H1 (cell line): ENCODE measurements around the gene HLX. TPM values are rescaled to one million over a fixed set of nuclear protein-coding genes. Genes with fewer than 3 reads are reported as not detected.

Experiments used
- CTCF ChIA-PET: fragments of 300-600 bp; sonication (Branson Sonifier 250); formaldehyde crosslinking; loops from one replicate; lab custom pipeline; 2021; ENCODE audit not compliant: partially characterized antibody; lab: Charles Lee
- POLR2A ChIA-PET: fragments of 300-600 bp; sonication (Branson Sonifier 250); formaldehyde crosslinking; loops from one replicate; lab custom pipeline; 2021; ENCODE audit warnings: inconsistent platforms; ENCODE audit not compliant: partially characterized antibody; lab: Charles Lee
- DNase-seq, 2 experiments: peaks; one replicate each; pipeline versions ENCODE4 v3.0.0 to v3.0.0-alpha.2; 2010 to 2022; ENCODE audit warnings: low spot score in 2 of 2, low read depth in 1 of 2, mixed read lengths in 1 of 2
- FAIRE-seq: peaks from 2 replicates; lab custom pipeline; 2011; peaks lifted over from hg19 to GRCh38; lab: Jason Lieb, UNC
- H2AFZ ChIP-seq: 2 replicates; pipeline ENCODE4 v1.8.1; 2012; ENCODE audit warnings: low read length, inconsistent platforms
- H2AK5ac ChIP-seq: 2 replicates; pipeline ENCODE4 v1.6.1; 2013; ENCODE audit warnings: low read depth, low read length
- H2BK120ac ChIP-seq: replicated peaks from 2 replicates; pipeline ENCODE3; 2013; ENCODE audit warnings: low read depth, low read length, inconsistent platforms
- H2BK12ac ChIP-seq: 2 replicates; pipeline ENCODE4 v1.6.1; 2013; ENCODE audit warnings: low read depth, low read length
- H2BK15ac ChIP-seq: 2 replicates; pipeline ENCODE4 v1.6.1; 2013; ENCODE audit warnings: low read length
- H2BK20ac ChIP-seq: 2 replicates; pipeline ENCODE4 v1.6.1; 2013; ENCODE audit warnings: low read length
- H2BK5ac ChIP-seq: 2 replicates; pipeline ENCODE4 v1.6.1; 2013; ENCODE audit warnings: low read depth, low read length
- H3K14ac ChIP-seq: 2 replicates; pipeline ENCODE4 v1.6.1; 2013; ENCODE audit warnings: inconsistent platforms; ENCODE audit not compliant: insufficient read length
- H3K18ac ChIP-seq: 2 replicates; pipeline ENCODE4 v1.6.1; 2013; ENCODE audit warnings: low read length; ENCODE audit errors: extremely low read depth
- H3K23ac ChIP-seq: 2 replicates; pipeline ENCODE4 v1.6.1; 2013; ENCODE audit warnings: inconsistent platforms; ENCODE audit not compliant: insufficient read length
- H3K23me2 ChIP-seq: 2 replicates; pipeline ENCODE4 v1.6.1; 2013; ENCODE audit warnings: low read depth, low read length
- H3K27ac ChIP-seq: 2 replicates; pipeline ENCODE4 v1.6.1; 2011; ENCODE audit warnings: low read depth, low read length, inconsistent platforms
- H3K27me3 ChIP-seq, 4 experiments: replicated peaks in 1 of 4; 1 replicate in 1 of 4; 2 replicates in 3 of 4; pipeline versions ENCODE4 v1.6.1 to v1.8.1; 2011 to 2013; ENCODE audit warnings: low read length in 3 of 4, mild to moderate bottlenecking in 3 of 4, inconsistent platforms in 2 of 4, mixed read lengths in 2 of 4, moderate library complexity in 1 of 4; ENCODE audit not compliant: control insufficient read depth in 3 of 4, insufficient read depth in 3 of 4; ENCODE audit errors: extremely low read depth in 1 of 4
- H3K36me3 ChIP-seq, 4 experiments: 2 replicates each; pipeline versions ENCODE4 v1.6.1 to v1.8.1; 2011 to 2013; ENCODE audit warnings: mild to moderate bottlenecking in 4 of 4, low read length in 3 of 4, moderate library complexity in 2 of 4, control low read depth in 1 of 4, inconsistent platforms in 1 of 4; ENCODE audit not compliant: insufficient read depth in 4 of 4, control insufficient read depth in 2 of 4
- H3K4ac ChIP-seq: replicated peaks from 2 replicates; pipeline ENCODE3; 2013; ENCODE audit warnings: low read length, low read depth, mixed read lengths, inconsistent platforms; ENCODE audit not compliant: insufficient read length
- H3K4me1 ChIP-seq, 4 experiments: replicated peaks in 1 of 4; 1 replicate in 1 of 4; 2 replicates in 3 of 4; pipeline versions ENCODE4 v1.6.1 to v1.8.1; 2011 to 2013; ENCODE audit warnings: low read length in 3 of 4, inconsistent platforms in 2 of 4, mixed read lengths in 1 of 4; ENCODE audit not compliant: insufficient read depth in 4 of 4, control insufficient read depth in 3 of 4
- H3K4me2 ChIP-seq, 2 experiments: 2 replicates each; pipeline versions ENCODE4 v1.6.1 to v1.8.1; 2011 to 2013; ENCODE audit warnings: low read depth in 2 of 2, low read length in 2 of 2, control low read depth in 1 of 2, inconsistent platforms in 1 of 2, mild to moderate bottlenecking in 1 of 2; ENCODE audit not compliant: insufficient read depth in 1 of 2
- H3K4me3 ChIP-seq, 4 experiments: fragments of 200-600, 300-600 bp in 1 of 4; sonication (generic), shearing (Covaris generic), sonication (Bioruptor Twin) in 1 of 4; 2 replicates each; pipeline versions ENCODE4 v1.5.1 to v1.8.1; 2011 to 2016; ENCODE audit warnings: low read length in 4 of 4, low read depth in 3 of 4, control low read depth in 2 of 4, inconsistent platforms in 2 of 4, mild to moderate bottlenecking in 2 of 4, mixed read lengths in 1 of 4, moderate library complexity in 1 of 4; ENCODE audit not compliant: insufficient read depth in 2 of 4; ENCODE audit errors: extremely low read depth in 1 of 4
- H3K56ac ChIP-seq: replicated peaks from 2 replicates; pipeline ENCODE3; 2013; ENCODE audit warnings: low read depth, mild to moderate bottlenecking, mixed read lengths, low read length, inconsistent platforms; ENCODE audit not compliant: insufficient read length
- H3K79me1 ChIP-seq: 2 replicates; pipeline ENCODE4 v1.6.1; 2013; ENCODE audit warnings: low read depth, low read length, control low read depth
- H3K79me2 ChIP-seq, 2 experiments: 2 replicates each; pipeline versions ENCODE4 v1.6.1 to v1.8.1; 2012 to 2013; ENCODE audit warnings: low read length in 2 of 2, mild to moderate bottlenecking in 2 of 2, inconsistent platforms in 1 of 2; ENCODE audit not compliant: insufficient read depth in 2 of 2, control insufficient read depth in 1 of 2
- H3K9ac ChIP-seq, 4 experiments: replicated peaks in 1 of 4; 1 replicate in 1 of 4; 2 replicates in 3 of 4; pipeline versions ENCODE4 v1.6.1 to v1.8.1; 2011 to 2013; ENCODE audit warnings: low read depth in 3 of 4, low read length in 3 of 4, control low read depth in 2 of 4, mild to moderate bottlenecking in 2 of 4, moderate library complexity in 2 of 4, inconsistent platforms in 1 of 4; ENCODE audit errors: extremely low read depth in 1 of 4
- H3K9me3 ChIP-seq, 2 experiments: 2 replicates each; pipeline versions ENCODE4 v1.6.1 to v1.8.1; 2012 to 2013; ENCODE audit warnings: mild to moderate bottlenecking in 2 of 2, moderate library complexity in 2 of 2, control low read depth in 1 of 2, inconsistent platforms in 1 of 2, low read depth in 1 of 2, low read length in 1 of 2, mixed read lengths in 1 of 2; ENCODE audit not compliant: insufficient read depth in 2 of 2
- H4K20me1 ChIP-seq, 2 experiments: replicated peaks in 1 of 2; 2 replicates each; pipeline versions ENCODE3 to v1.8.1; 2011 to 2013; ENCODE audit warnings: inconsistent platforms in 2 of 2, low read length in 2 of 2, mild to moderate bottlenecking in 1 of 2; ENCODE audit not compliant: insufficient read depth in 2 of 2, control insufficient read depth in 1 of 2
- H4K5ac ChIP-seq: 2 replicates; pipeline ENCODE4 v1.6.1; 2013; ENCODE audit warnings: low read length, low read depth, mixed read lengths, inconsistent platforms; ENCODE audit not compliant: insufficient read length
- H4K8ac ChIP-seq: 2 replicates; pipeline ENCODE4 v1.8.0; 2013; ENCODE audit warnings: mild to moderate bottlenecking, moderate library complexity, low read length, inconsistent platforms; ENCODE audit not compliant: insufficient read depth; ENCODE audit errors: extremely low read depth
- H4K91ac ChIP-seq: replicated peaks from 2 replicates; pipeline ENCODE3; 2013; ENCODE audit warnings: low read length, mixed read lengths, inconsistent platforms; ENCODE audit not compliant: insufficient read length
- BACH1 ChIP-seq: IDR thresholded peaks from 2 replicates; pipeline ENCODE4 v1.6.1; 2012; ENCODE audit warnings: low read length, improper control_type of control experiment
- BCL11A ChIP-seq, 2 experiments: IDR thresholded peaks; one replicate each; pipeline ENCODE4 v1.6.1; 2011; ENCODE audit warnings: low read depth in 2 of 2, low read length in 2 of 2, mild to moderate bottlenecking in 2 of 2
- EGR1 ChIP-seq: IDR thresholded peaks from 2 replicates; pipeline ENCODE4 v1.6.1; 2011; ENCODE audit warnings: low read depth, low read length, borderline replicate concordance
- EZH2 ChIP-seq: fragments of 200-600 bp; sonication (generic); IDR thresholded peaks from 2 replicates; pipeline ENCODE4 v1.7.1; 2012; ENCODE audit warnings: low read depth, mild to moderate bottlenecking, moderate library complexity, low read length, inconsistent platforms; ENCODE audit not compliant: severe bottlenecking
- JUN ChIP-seq: IDR thresholded peaks from 2 replicates; pipeline ENCODE4 v1.6.1; 2011; ENCODE audit warnings: low read depth, mild to moderate bottlenecking, improper control_type of control experiment, low read length
- NANOG ChIP-seq: IDR thresholded peaks from 2 replicates; pipeline ENCODE4 v1.6.1; 2011; ENCODE audit warnings: low read length, low read depth, mild to moderate bottlenecking, inconsistent platforms; ENCODE audit not compliant: insufficient read depth, poor library complexity, severe bottlenecking
- POLR2A ChIP-seq, 2 experiments: IDR thresholded peaks; 1 replicate in 1 of 2; 2 replicates in 1 of 2; pipeline ENCODE4 v1.6.1; 2011; ENCODE audit warnings: low read depth in 2 of 2, low read length in 2 of 2, mild to moderate bottlenecking in 2 of 2; ENCODE audit errors: control extremely low read depth in 1 of 2
- SIX5 ChIP-seq: IDR thresholded peaks from 2 replicates; pipeline ENCODE4 v1.6.1; 2011; ENCODE audit warnings: mild to moderate bottlenecking, low read depth, low read length
- SP2 ChIP-seq: IDR thresholded peaks from 2 replicates; pipeline ENCODE4 v1.6.1; 2012; ENCODE audit warnings: mild to moderate bottlenecking, low read length, inconsistent platforms
- SP4 ChIP-seq: IDR thresholded peaks from 2 replicates; pipeline ENCODE4 v1.6.1; 2012; ENCODE audit warnings: low read length, inconsistent platforms
- ZNF274 ChIP-seq: IDR thresholded peaks from 2 replicates; pipeline ENCODE4 v1.7.0; 2012; ENCODE audit warnings: low read length, borderline replicate concordance; ENCODE audit errors: extremely low read depth
- WGBS, 2 experiments: shearing (Covaris generic) in 1 of 2; methylation state at CpG; one replicate each; pipeline versions ENCODE4 v1.1.6 to v1.1.7; 2013 to 2015; ENCODE audit warnings: low lambda C conversion rate in 2 of 2, mixed read lengths in 2 of 2, inconsistent platforms in 1 of 2, low coverage in 1 of 2, missing lambda C conversion rate in 1 of 2; ENCODE audit not compliant: insufficient replicate concordance in 2 of 2, insufficient coverage in 1 of 2, insufficient read length in 1 of 2; ENCODE audit errors: extremely low coverage in 1 of 2, missing lambda C conversion rate in 1 of 2; 5-methylcytosine and 5-hydroxymethylcytosine counted together
- polyA plus RNA-seq, 7 experiments: library from polyadenylated mRNA; depleted of rRNA in 3 of 7; stranded (reverse) in 5 of 7; unstranded in 2 of 7; fragments of >200 nt in 5 of 7; fragments of 200-250 nt in 2 of 7; gene quantifications; 1 replicate in 5 of 7; 2 replicates in 1 of 7; 4 replicates in 1 of 7; pipeline versions ENCODE4 v1.2.1 to v1.2.3, GENCODE V29; 2011 to 2013; ENCODE audit warnings: missing spikeins in 2 of 7, mixed read lengths in 2 of 7
- total RNA-seq: library from RNA; stranded (reverse); fragmentation: NEBNext Ultra II Directional; extraction: Animal tissue kit (Norgen Biotek cat#: 25700); gene quantifications from 2 replicates; pipeline ENCODE4 v1.2.1, GENCODE V29; 2021
- TF ChIP-seq, protein P1 (sequence below): IDR thresholded peaks from 2 replicates; pipeline ENCODE4 v1.6.1; 2012; ENCODE audit warnings: low read length, inconsistent platforms

Gene HLX
- total and polyA plus RNA-seq, 2 of the 8 experiments (the other 6 are each of a cell fraction or from before 2014, with no cell fraction given), result 0.11 to 0.30 TPM

- Histone ChIP-seq H2BK20ac (no peak overlapping the region), H2BK120ac (no peak overlapping the region), H2AK5ac (no peak overlapping the region), H2BK15ac (no peak overlapping the region), H3K23ac (no peak overlapping the region), H3K4me2 (no peak overlapping the region), H3K4me3 (no peak overlapping the region), H3K27ac (no peak overlapping the region)
- DNase-seq, result no peak
- TF ChIP-seq JUN (no peak), SP2 (no peak), SP4 (no peak), ZNF274 (no peak), EZH2 (no peak), BACH1 (no peak), SIX5 (no peak), BCL11A (IDR thresholded peaks at IDR 0.05; ENCODE audit: low read depth in 2 of 2, low read length in 2 of 2) (no peak), POLR2A (IDR thresholded peaks at IDR 0.05; ENCODE audit: control extremely low read depth in 1 of 2, low read depth in 2 of 2, low read length in 2 of 2) (no peak), EGR1 (no peak), NANOG (no peak)
- TF ChIP-seq, protein P1, sequence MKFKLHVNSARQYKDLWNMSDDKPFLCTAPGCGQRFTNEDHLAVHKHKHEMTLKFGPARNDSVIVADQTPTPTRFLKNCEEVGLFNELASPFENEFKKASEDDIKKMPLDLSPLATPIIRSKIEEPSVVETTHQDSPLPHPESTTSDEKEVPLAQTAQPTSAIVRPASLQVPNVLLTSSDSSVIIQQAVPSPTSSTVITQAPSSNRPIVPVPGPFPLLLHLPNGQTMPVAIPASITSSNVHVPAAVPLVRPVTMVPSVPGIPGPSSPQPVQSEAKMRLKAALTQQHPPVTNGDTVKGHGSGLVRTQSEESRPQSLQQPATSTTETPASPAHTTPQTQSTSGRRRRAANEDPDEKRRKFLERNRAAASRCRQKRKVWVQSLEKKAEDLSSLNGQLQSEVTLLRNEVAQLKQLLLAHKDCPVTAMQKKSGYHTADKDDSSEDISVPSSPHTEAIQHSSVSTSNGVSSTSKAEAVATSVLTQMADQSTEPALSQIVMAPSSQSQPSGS, result no peak
- TF ChIP-seq, all 59 proteins: peak for 0
- Histone ChIP-seq H3K23me2 (no peaks in the 10 kb centered on the region), H3K56ac (no peak overlapping the region), H3K79me1 (no peaks in the 10 kb centered on the region), H3K36me3 (no peaks in the 10 kb centered on the region; a peak in 1 of 8 replicates), H3K27me3 (no peaks in the 10 kb centered on the region), H2BK12ac (no peak overlapping the region), H3K9me3 (no peaks in the 10 kb centered on the region), H4K8ac (no peak overlapping the region), H2AFZ (no peak overlapping the region), H4K91ac (no peak overlapping the region), H2BK5ac (no peak overlapping the region), H3K9ac (no peak overlapping the region), H3K14ac (no peak overlapping the region), H3K4ac (no peak overlapping the region), H4K20me1 (no peaks in the 10 kb centered on the region), H3K18ac (no peak overlapping the region), H3K79me2 (no peaks in the 10 kb centered on the region), H4K5ac (no peak overlapping the region), H3K4me1 (peaks cover 0 to 6% (median 1%) of the 10 kb centered on the region in 4 experiments; a peak in 2 of 7 replicates)
- FAIRE-seq, result no peak
- 86% methylated on average over 1 of the region's 1 CpG; no CpG with 5 or more reads in 1 of the 2 experiments for WGBS, 2 experiments
- ChIA-PET POLR2A (no interaction called here), CTCF (interaction anchor here (1.0 kb wide), 2 partner anchors 246 to 507 kb away, joined by 3 to 4 read pairs; no protein-coding TSS in a partner anchor)
Observed at GRCh38 chr1:220928320-220928719, 49.1 kb downstream of the HLX start.
